GM19452 (cell line): ENCODE measurements around the gene WDR31.
A peak's percentile ranks its signal among the peaks of the same experiment; 100 is the strongest.
"Not testable (repeated sequence)": the region's sequence is repeated elsewhere in the genome, so short reads cannot be mapped to it uniquely, and the experiment has no call there.

Experiments used
- ATAC-seq: cut with Tn5 transposase; IDR thresholded peaks from one replicate; pipeline ENCODE4 v1.9.1; 2021; ENCODE audit not compliant: unreplicated experiment

WDR31 gene

DNA sequence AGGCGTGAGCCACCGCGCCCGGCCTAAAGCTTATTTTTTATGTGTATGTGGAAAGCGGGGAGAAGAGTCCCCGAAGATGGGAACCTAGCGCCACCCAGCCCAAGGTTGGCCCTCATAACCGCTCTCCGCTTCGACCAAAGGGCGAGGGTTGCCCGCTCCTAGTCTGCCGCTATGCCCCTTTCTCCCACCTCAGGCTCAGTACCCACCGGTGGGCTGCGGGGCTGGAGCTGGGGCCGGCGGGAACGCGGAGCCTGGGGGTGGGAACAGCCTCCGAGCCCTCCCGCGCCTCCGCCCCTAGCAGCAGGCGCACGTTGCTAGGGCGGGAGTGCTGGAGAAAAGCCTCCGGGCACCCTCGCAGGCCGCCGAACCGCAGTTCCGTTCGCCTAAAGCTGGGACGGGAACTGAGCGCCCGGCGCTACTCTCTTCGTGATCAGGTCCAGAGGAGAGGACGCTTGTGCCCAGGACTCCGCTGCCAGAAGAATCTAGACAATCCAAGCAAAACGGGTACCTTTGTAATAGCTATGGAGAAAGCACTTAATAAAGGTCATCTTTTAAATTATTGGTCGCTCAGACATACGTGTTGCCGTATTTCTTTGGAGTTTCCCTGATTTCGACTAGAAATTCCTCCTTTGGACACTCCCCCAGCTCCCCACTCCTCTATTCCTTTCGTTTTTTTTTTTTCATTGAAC, at the start of gene WDR31:
Gene WDR31 (minus strand): TSS at position 265 of the 689 bp plus-strand sequence. CDS start 8,253 bp downstream, outside the sequence.
- ATAC-seq, result peak; percentile 99

DNA sequence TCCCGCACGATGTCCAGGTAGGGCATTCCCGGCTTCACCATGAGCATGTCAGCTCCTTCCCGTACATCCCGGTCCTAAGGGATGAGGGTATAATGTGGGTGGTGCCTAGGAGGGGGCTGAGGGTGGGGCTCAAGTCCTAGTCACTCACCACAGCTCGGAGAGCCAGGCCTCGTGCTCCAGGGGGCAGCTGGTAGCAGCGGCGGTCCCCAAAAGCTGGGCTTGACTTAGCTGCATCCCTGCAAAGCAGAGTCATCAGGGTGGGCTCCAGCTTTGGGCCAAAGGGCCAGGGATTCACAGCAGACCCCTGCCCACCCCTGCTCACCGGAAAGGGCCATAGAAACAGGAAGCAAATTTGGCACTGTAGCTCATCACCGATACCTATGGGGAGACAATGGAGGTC, 49.4 kb upstream of the WDR31 start:
- no peak for ATAC-seq

DNA sequence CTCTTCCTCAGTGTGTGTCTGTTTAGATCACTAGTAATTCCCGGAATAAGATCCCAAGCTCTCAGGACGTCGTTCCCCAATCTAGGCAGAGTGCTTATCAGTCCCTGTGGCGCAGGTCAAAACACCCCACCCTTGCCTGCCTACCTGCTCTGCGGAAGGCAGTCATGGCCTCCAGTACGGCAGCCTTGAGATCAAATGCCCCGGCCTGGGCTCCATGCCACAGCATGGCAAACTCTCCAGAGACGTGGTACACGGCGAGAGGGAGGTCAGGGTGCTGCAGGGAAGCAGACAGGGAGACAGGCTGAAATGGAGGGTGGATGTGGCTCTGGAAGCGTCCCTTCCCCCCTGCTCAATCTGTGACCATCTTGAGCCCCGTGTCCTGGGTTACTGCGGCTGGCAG, 48.8 kb upstream of the WDR31 start:
- ATAC-seq, result no peak

- no peak for ATAC-seq
Measured at GRCh38 chr9:113387560-113388230, 47.6 kb upstream of the WDR31 start.

DNA sequence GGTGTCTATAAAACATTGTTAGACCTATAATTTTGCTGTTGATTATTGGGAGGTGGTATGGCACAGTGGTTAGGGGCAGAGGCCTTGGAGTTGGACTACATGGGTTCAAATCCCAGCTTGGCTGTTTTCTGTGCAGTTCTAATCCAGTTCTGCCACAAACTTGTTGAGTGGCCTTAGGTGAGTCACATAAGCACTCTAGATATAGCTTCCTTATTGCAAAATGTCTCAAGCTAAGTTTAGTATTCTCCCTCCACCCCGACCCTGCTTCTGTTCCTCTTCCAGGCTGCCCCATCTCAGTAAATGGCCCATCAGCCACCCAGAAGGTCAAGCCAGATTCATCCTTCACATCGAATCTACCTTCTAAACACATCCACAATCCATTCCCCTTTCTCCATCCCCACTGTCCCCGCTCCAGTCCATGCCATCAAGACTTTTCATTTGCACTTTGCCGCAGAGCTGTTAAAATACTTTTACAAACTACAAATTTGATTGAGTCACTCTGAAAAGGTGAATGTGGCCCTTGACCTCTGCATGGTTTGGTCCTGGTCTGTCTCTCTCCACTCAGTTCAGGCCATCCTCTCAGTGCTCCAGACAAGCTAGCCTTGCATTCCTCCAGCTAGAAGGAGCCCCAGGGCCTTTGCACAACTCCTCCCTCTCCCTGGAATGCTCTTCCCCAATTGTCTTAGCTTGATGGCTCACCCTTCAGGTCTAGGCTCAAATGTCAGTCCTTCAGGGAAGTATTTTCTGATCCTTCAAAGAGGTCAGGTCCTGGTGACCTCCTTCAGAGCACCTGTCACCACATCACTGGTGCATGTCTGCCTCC, 46.7 kb upstream of the WDR31 start:
- ATAC-seq, result no peak

- ATAC-seq, result no peak
Measured at GRCh38 chr9:113381909-113382411, 41.9 kb upstream of the WDR31 start.

DNA sequence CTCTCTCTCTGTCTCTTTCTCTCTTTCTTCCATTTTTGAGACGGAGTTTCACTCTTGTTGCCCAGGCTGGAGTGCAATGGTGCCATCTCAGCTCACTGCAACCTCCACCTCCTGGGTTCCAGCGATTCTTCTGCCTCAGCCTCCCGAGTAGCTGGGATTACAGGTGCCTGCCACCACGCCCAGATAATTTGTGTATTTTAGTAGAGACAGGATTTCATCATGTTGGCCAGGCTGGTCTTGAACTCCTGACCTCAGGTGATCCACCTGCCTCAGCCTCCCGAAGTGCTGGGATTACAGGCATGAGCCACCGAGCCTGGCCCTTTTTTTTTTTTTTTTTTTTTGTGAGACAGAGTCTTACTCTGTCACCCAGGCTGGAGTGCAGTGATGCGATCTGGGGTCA, 41.4 kb upstream of the WDR31 start:
- ATAC-seq, result not testable (repeated sequence)

DNA sequence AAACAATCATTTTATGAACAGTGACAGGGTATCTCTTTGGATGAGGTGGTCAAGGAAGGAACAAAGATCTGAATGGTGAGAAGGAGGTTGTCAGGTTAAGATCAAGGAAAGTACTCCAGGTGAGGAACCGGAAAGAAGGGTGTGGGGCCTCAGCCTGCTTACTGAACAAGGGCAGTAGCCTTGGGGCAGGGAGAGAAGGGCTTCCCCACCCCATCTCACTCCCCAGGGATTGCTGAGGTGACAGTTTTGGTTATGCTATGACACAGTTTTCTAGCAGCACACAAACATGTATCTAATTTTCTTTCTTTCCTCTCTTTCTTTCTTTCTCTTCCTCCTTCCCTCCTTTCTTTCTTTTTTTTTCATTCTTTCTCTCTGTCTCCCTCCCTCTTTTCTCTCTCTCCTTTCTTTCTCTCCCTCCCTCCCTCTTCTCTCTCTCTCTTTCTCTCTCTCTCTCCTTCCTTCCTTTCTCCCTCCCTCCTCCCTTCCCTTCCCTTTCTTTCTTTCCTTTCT, 40.8 kb upstream of the WDR31 start:
- peak; percentile 56 for ATAC-seq

GRCh38 chr9:113379829-113380210, 39.7 kb upstream of the WDR31 start:
- not testable (repeated sequence) for ATAC-seq

DNA sequence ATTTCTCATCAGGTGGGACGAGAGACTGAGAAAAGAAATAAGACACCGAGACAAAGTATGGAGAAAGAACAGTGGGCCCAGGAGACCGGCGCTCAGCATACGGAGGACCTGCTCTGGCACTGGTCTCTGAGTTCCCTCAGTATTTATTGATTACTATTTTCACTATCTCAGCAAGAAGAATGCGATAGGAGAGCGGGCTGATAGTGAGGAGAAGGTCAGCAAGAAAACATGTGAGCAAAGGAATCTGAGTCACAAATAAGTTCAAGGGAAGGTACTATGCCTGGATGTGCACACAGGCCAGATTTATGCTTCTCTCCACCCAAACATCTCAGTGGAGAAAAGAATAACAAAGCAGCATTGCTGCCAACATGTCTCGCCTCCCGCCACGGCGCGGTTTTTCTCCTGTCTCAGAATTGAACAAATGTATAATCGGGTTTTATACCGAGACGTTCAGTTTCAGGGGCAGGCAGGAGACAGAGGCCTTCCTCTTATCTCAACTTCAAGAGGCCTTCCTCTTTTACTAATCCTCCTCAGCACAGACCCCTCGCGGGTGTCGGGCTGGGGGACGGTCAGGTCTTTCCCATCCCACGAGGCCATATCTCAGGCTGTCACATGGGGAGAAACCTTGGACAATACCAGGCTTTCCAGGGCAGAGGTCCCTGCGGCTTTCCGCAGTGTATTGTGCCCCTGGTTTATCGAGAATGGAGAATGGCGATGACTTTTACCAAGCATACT, 39.2 kb upstream of the WDR31 start:
- not testable (repeated sequence) for ATAC-seq

DNA sequence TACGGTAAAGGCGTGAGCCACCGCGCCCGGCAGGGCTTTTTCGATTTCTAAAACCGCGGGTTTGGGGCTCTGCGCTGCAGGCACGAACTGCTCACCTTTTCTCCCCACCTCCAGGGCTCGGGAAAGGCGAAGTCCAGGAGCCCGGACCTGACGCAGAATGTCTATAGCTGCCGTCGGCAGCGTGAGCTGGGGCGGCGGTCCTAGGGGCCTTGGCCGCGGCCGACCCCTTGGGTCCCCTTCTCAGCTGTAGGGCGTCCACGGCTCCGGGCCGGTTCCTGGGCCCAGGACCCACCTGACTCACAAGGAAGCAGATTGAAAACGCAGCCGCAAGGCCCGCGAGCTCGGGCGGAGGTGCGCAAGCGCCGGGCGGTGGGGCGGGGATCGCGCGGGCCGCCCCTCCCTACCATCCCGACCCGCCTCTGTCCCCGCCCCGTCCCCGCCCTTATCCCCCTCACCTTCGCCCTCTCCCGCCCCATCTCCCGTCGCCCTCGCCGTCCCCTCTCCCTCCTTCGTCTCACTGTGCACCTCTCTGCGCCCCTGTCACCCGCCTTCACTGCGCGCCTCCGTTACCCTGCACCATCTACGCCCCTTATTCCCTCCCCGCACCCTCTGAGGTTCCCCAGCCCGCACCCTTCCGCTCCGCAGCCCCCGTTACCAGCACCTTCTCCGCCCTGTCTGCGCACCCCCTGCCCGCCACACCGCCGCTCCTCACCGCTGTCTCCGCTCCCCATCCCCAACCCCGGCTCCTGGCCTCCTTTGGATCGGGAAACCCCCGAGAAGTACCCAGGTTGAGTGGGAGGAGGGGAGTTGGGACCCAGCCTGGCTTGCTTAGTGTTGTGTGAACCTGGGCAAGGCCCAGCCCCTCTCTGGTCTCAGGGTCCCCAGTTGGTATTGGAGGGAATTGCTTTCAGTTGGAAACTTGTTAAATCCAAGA, 36.8 kb upstream of the WDR31 start, which contains the start of gene HDHD3:
Gene HDHD3 (minus strand): TSS at position 353 of the 934 bp plus-strand sequence. CDS start 2,632 bp downstream, outside the sequence.
- ATAC-seq, result peak; percentile 84

DNA sequence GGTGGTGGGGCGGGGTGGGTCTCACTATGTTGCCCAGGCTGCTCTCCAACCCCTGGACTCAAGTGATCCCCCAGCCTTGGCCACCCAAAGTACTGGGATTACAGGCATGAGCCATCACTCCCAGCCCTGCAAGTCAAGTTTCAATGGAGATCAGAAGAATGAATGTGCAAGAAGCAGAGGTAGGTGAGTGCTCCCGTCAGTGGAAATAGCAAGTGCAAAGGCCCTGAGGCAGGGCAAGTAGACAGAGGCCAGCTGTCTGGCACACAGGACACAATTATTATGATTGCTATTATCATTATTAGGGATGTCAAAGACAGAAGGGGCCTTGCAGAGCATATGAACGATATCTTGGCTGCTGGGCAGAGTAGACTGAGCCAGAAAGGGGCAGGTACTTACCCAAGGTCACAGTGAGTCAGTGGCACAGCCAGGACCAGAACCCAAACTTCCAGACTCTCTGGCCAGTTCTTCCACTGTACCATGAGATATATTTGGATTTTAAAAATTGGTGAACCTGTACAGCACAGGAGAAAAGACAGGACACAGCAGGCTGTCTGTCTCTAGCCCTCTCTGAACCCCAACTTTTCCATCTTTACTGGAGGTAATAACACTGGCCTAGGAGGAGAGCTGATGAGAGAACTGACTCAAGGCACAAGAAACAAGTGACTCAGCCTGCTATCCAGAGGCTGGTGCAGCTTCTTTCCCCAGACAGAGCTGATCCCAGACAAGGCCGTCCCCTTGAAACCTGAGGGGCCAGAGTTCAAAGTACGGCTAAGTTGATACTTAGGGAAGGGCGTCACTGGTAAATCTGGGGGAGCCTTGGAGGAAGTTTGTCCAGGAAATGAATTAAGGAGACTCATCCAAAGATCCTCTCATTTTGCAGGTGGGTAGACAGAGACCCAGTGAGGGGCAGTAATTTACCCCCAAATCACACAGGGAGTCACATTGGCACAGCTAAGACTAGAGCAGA, 35.3 kb upstream of the WDR31 start:
- no peak for ATAC-seq

DNA sequence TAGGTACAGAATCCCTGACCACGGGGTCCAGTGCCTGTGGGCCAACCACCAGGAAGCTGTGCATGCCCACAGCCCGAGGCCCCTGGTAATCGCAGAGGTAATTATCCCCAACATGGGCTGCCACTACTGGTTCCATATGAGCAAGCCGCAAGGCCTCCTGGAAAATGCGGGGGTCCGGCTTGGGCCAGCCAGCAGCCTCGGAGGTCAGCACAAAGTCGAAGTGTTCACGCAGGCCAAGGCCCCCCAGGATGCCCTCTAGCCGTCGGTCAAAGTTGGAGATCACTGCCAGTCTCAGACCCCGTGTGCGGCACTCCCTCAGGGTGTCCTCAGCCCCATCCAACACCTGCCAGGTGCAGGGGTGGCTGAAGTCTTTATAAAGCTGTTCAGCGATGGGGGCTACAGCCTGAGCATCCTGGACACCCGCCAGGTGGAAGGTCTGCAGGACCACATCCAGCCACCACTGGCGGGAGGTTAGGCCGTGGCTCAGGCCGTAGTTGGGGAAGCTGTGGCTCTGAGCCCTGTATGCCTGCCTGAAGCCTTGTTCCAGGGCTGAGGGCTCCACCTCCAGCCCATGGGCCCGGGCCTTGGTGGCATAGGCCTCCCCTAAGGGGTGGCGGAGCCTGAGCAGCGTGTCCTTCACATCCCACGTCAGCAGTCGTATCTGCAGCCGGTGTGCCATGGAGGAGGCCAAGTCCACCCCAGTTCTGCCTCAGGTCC, 33.8 kb upstream of the WDR31 start:
- ATAC-seq, result no peak

GRCh38 chr9:113373256-113373655, 33.2 kb upstream of the WDR31 start:
- no peak for ATAC-seq

DNA sequence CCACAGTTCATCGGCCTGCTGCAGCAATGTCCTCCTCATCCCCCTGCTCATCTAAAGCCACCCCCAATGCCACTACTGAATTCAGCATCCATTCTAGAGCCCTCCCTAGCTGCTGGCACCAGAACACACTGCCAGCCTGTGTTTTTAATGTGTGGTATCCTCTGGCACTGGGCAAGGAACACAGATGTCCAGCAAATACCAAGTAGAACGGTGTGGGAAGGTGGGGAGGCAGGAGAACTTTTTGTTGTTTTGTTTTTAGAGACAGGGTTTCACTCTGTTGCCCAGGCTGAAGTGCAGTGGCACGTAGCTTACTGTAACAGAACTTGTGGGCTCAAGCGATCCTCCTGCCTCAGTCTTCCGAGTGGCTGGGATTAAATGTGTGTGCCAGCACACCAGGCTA, 32.0 kb upstream of the WDR31 start:
- ATAC-seq, result no peak

GRCh38 chr9:113370806-113371325, 30.8 kb upstream of the WDR31 start:
- ATAC-seq, result no peak

GRCh38 chr9:113369855-113370140, 29.7 kb upstream of the WDR31 start:
- no peak for ATAC-seq
